Sigmoid colon (tissue), 7 donors: ENCODE results near the gene CARS1. TPM values are rescaled to one million over a fixed set of nuclear protein-coding genes. Genes with fewer than 3 reads are reported as not detected.
A peak's percentile ranks its signal among the peaks of the same experiment; 100 is the strongest.

Source experiments
- DNase-seq: peaks from one replicate; pipeline ENCODE4 v3.0.0-alpha.2; 2019
- H3K27ac ChIP-seq, 4 donors: fragments of 200-600 bp; sonication (generic); one replicate each; pipeline ENCODE4 v1.5.1; 2016 to 2019; ENCODE audit warnings: mild to moderate bottlenecking in 1 of 4
- H3K27me3 ChIP-seq, 3 donors: fragments of 200-600 bp; sonication (generic); one replicate each; pipeline ENCODE4 v1.5.1; 2019; ENCODE audit warnings: mild to moderate bottlenecking in 1 of 3
- H3K36me3 ChIP-seq, 4 donors: fragments of 200-600 bp; sonication (generic); one replicate each; pipeline ENCODE4 v1.5.1; 2016 to 2019
- H3K4me1 ChIP-seq, 4 donors: fragments of 200-600 bp; sonication (generic); one replicate each; pipeline ENCODE4 v1.5.1; 2017 to 2019
- H3K4me3 ChIP-seq, 4 donors: fragments of 200-600 bp; sonication (generic); one replicate each; pipeline ENCODE4 v1.5.1; 2017 to 2019; ENCODE audit warnings: mild to moderate bottlenecking in 2 of 4, moderate library complexity in 1 of 4
- H3K9me3 ChIP-seq, 4 donors: fragments of 200-600 bp in 3 of 4; sonication (generic) in 3 of 4; one replicate each; pipeline versions ENCODE4 v1.5.1 to v1.6.1; 2013 to 2019
- CTCF ChIP-seq, 4 experiments: fragments of 450-650 bp in 3 of 4; fragments of 200-600 bp in 1 of 4; IDR thresholded peaks; one replicate each; pipeline ENCODE4 v1.5.1; 2016 to 2019; ENCODE audit warnings: antibody characterized with exemption in 4 of 4, mild to moderate bottlenecking in 3 of 4, moderate library complexity in 2 of 4
- EP300 ChIP-seq, 4 donors: sonication (generic); formaldehyde crosslinking; IDR thresholded peaks; one replicate each; pipeline ENCODE4 v1.6.1; 2017; ENCODE audit warnings: antibody characterized with exemption in 4 of 4
- POLR2A ChIP-seq, 2 donors: fragments of 450-650 bp; IDR thresholded peaks; one replicate each; pipeline ENCODE4 v1.6.1; 2016; ENCODE audit warnings: antibody characterized with exemption in 2 of 2, mild to moderate bottlenecking in 2 of 2, moderate library complexity in 2 of 2
- POLR2AphosphoS5 ChIP-seq, 4 donors: sonication (generic); formaldehyde crosslinking; IDR thresholded peaks; one replicate each; pipeline ENCODE4 v1.6.1; 2017; ENCODE audit warnings: antibody characterized with exemption in 4 of 4
- WGBS, 2 donors: extraction: QIAGEN DNeasy Blood & Tissue Kit; methylation state at CpG; one replicate each; pipeline ENCODE4 v1.1.7; 2013; 5-methylcytosine and 5-hydroxymethylcytosine counted together
- intact Hi-C: fragments of 100-400 bp; cut with DNase I; formaldehyde crosslinking; loops from one replicate; pipeline ENCODE4 v1.15.1; 2023
- polyA plus RNA-seq, 3 donors: library from polyadenylated mRNA; stranded (reverse); fragments of 200-250 nt; gene quantifications; one replicate each; pipeline ENCODE4 v1.2.3, GENCODE V29; 2013
- total RNA-seq, 4 donors: library from RNA; depleted of rRNA; stranded (reverse); fragments of >200 nt; gene quantifications; one replicate each; pipeline ENCODE4 v1.1.0, GENCODE V29; 2016
- donor health status: healthy with polysubstance abuse.
- donor health status: Bipolar disorder and iron deficiency.
- donor health status: healthy.

Gene CARS1
- total and polyA plus RNA-seq, 7 donors: 21.0 to 57.1 (median 35.9) TPM

GRCh38 chr11:3085052-3085451, 27.8 kb upstream of the CARS1 start:
- Histone ChIP-seq H3K27me3 (no peaks in the 10 kb centered on the region), H3K36me3 (peaks cover 0 to 18% (median 11%) of the 10 kb centered on the region in 4 donors), H3K27ac (no peak overlapping the region), H3K9me3 (no peaks in the 10 kb centered on the region), H3K4me3 (no peak overlapping the region), H3K4me1 (no peaks in the 10 kb centered on the region)
- no peak for DNase-seq
- intact Hi-C loops: no loop called here
- TF ChIP-seq CTCF (IDR thresholded peaks at IDR 0.05) (no peak), POLR2AphosphoS5 (IDR thresholded peaks at IDR 0.05) (peak in 2 of 4 donors; percentile 25 to 38)
- 50 to 77% methylated on average over 5 of the region's 5 CpGs for WGBS, 2 donors

DNA sequence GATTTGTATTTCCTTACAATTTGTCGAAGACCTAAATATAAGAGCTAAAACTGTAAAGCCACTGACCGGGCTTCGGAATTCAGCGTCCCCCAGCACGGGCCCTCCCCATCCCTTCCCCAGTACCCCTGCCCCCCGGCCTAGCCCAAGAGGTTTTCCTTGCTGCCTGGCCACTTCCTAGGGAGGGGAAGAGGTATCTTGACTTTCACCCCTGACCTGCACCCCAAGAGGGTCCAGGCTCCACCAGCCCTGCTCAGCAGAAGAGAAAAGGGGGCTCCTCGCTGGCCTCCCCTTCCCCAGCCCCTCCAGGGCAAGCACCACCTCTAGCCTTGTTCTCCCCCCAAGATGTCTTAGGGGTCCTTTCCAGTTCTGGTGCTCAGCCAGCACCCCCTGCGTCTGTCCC, 26.1 kb upstream of the CARS1 start:
- 71 to 80% methylated on average over 8 of the region's 8 CpGs for WGBS, 2 donors
- intact Hi-C loops: no loop called here
- Histone ChIP-seq H3K9me3 (no peaks in the 10 kb centered on the region), H3K27me3 (peaks cover 0 to 7% (median 0%) of the 10 kb centered on the region in 3 donors), H3K27ac (no peak overlapping the region), H3K36me3 (peaks cover 0 to 8% (median 0%) of the 10 kb centered on the region in 4 donors), H3K4me1 (no peaks in the 10 kb centered on the region), H3K4me3 (no peak overlapping the region)
- no peak for DNase-seq
- TF ChIP-seq POLR2AphosphoS5 (IDR thresholded peaks at IDR 0.05) (no peak), CTCF (IDR thresholded peaks at IDR 0.05) (no peak), POLR2A (IDR thresholded peaks at IDR 0.05) (no peak), EP300 (IDR thresholded peaks at IDR 0.05) (no peak)

- Histone ChIP-seq H3K4me3 (no peak overlapping the region), H3K27me3 (peaks cover 0 to 13% (median 0%) of the 10 kb centered on the region in 3 donors), H3K9me3 (no peaks in the 10 kb centered on the region), H3K36me3 (no peaks in the 10 kb centered on the region), H3K27ac (no peak overlapping the region), H3K4me1 (no peaks in the 10 kb centered on the region)
- TF ChIP-seq EP300 (IDR thresholded peaks at IDR 0.05) (no peak), CTCF (IDR thresholded peaks at IDR 0.05) (no peak), POLR2AphosphoS5 (IDR thresholded peaks at IDR 0.05) (no peak), POLR2A (IDR thresholded peaks at IDR 0.05) (no peak)
- intact Hi-C loops: no loop called here
- DNase-seq: no peak
- 84 to 86% methylated on average over 6 of the region's 6 CpGs for WGBS, 2 donors
These were observed 24.1 kb upstream of the CARS1 start for GRCh38 chr11:3081386-3081751.

DNA sequence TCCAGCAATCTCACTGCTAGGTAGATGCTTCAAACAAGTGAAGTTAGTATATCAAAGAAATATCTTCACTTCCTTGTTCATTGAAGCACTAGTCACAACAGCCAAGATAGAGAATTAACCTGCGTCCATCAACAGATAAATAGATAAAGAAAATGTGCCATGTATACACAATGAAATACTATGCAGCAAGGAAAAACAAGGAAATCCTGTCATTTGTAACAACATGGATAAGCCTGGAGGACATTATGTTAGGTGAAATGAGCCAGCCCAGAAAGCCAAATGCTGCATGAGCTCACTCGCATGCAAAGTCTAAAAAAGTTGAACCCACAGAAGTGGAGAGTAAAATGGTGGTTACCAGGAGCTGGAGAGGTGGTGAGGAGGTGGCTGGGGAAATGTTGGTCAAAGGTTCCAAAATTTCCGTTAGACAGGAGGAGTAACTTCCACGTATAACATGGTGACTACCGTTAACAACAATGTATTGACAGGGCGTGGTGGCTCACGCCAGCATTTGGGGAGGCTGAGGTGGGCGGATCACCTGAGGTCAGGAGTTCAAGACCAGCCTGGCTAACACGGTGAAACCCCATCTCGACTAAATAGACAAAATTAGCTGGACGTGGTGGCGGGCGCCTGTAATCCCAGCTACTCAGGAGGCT, 23.6 kb upstream of the CARS1 start:
- 51 to 84% methylated on average over 13 of the region's 13 CpGs for WGBS, 2 donors
- intact Hi-C loops: no loop called here
- TF ChIP-seq EP300 (IDR thresholded peaks at IDR 0.05) (no peak), CTCF (IDR thresholded peaks at IDR 0.05) (no peak), POLR2AphosphoS5 (IDR thresholded peaks at IDR 0.05) (no peak), POLR2A (IDR thresholded peaks at IDR 0.05) (no peak)
- H3K9me3 ChIP-seq: no peaks in the 10 kb centered on the region
- H3K27me3 ChIP-seq: peaks cover 0 to 13% (median 0%) of the 10 kb centered on the region in 3 donors
- H3K4me3 ChIP-seq: no peak overlapping the region
- H3K27ac ChIP-seq: no peak overlapping the region
- no peak for DNase-seq
- no peaks in the 10 kb centered on the region for H3K4me1 ChIP-seq
- H3K36me3 ChIP-seq: no peaks in the 10 kb centered on the region

GRCh38 chr11:3080104-3080503, 22.9 kb upstream of the CARS1 start:
- DNase-seq: no peak
- intact Hi-C loops: no loop called here

More at GRCh38 chr11:3080104-3080503, 22.9 kb upstream of the CARS1 start:
- Histone ChIP-seq H3K4me1 (no peaks in the 10 kb centered on the region), H3K9me3 (no peaks in the 10 kb centered on the region), H3K27me3 (peaks cover 0 to 13% (median 0%) of the 10 kb centered on the region in 3 donors), H3K36me3 (no peaks in the 10 kb centered on the region), H3K27ac (no peak overlapping the region), H3K4me3 (no peak overlapping the region)
- 92 to 96% methylated on average over 1 of the region's 1 CpG for WGBS, 2 donors
- no peak for TF ChIP-seq EP300 (IDR thresholded peaks at IDR 0.05)
- TF ChIP-seq CTCF (IDR thresholded peaks at IDR 0.05): no peak
- TF ChIP-seq POLR2AphosphoS5 (IDR thresholded peaks at IDR 0.05): no peak
- no peak for TF ChIP-seq POLR2A (IDR thresholded peaks at IDR 0.05)
